Heart left ventricle (tissue), 16 donors: Measurements from ENCODE around the gene LMCD1. TPM values are rescaled to one million over a fixed set of nuclear protein-coding genes. Genes with fewer than 3 reads are reported as not detected.

ENCODE experiments used
- ATAC-seq, 4 donors: fragments of 200-7000 bp; cut with Tn5 transposase; one replicate each; pipeline ENCODE4 v1.9.1; 2020 to 2022; ENCODE audit warnings: moderate library complexity in 4 of 4, mild to moderate bottlenecking in 3 of 4, moderate number of reproducible peaks in 1 of 4
- DNase-seq, 5 donors: peaks; one replicate each; pipeline ENCODE4 v3.0.0-alpha.2; 2020
- H3K27ac ChIP-seq, 12 donors: fragments of 200-600 bp; sonication (generic) in 4 of 12; one replicate each; pipeline versions ENCODE4 v1.5.0 to v1.8.0; 2016 to 2022; ENCODE audit warnings: mild to moderate bottlenecking in 2 of 12
- H3K27me3 ChIP-seq, 9 donors: fragments of 200-600 bp; sonication (generic) in 2 of 9; one replicate each; pipeline versions ENCODE4 v1.5.1 to v1.8.0; 2016 to 2022; ENCODE audit warnings: mild to moderate bottlenecking in 3 of 9
- H3K36me3 ChIP-seq, 9 donors: fragments of 200-600 bp; sonication (generic) in 2 of 9; one replicate each; pipeline versions ENCODE4 v1.5.0 to v1.8.0; 2018 to 2022; ENCODE audit warnings: mild to moderate bottlenecking in 2 of 9
- H3K4me1 ChIP-seq, 12 donors: fragments of 200-600 bp; sonication (generic) in 4 of 12; one replicate each; pipeline versions ENCODE4 v1.5.0 to v1.8.0; 2016 to 2022; ENCODE audit warnings: mild to moderate bottlenecking in 3 of 12
- H3K4me3 ChIP-seq, 12 donors: fragments of 200-600 bp; sonication (generic) in 4 of 12; one replicate each; pipeline versions ENCODE4 v1.5.0 to v1.8.0; 2017 to 2022; ENCODE audit warnings: mild to moderate bottlenecking in 9 of 12, moderate library complexity in 4 of 12
- H3K9me3 ChIP-seq, 12 donors: fragments of 200-600 bp; sonication (generic) in 4 of 12; one replicate each; pipeline versions ENCODE4 v1.5.0 to v1.8.0; 2016 to 2022; ENCODE audit warnings: mild to moderate bottlenecking in 1 of 12
- POLR2A ChIP-seq, 2 donors: fragments of 450-650 bp; IDR thresholded peaks; one replicate each; pipeline ENCODE4 v1.6.1; 2017; ENCODE audit warnings: antibody characterized with exemption in 2 of 2, mild to moderate bottlenecking in 2 of 2, moderate library complexity in 2 of 2
- WGBS, 4 donors: extraction: QIAGEN DNeasy Blood & Tissue Kit in 2 of 4; methylation state at CpG; one replicate each; pipeline versions ENCODE4 v1.1.5 to v1.1.7; 2013 to 2018; 5-methylcytosine and 5-hydroxymethylcytosine counted together
- intact Hi-C, 10 donors: fragments of 100-400 bp; cut with DNase I; formaldehyde crosslinking; loops; one replicate each; pipeline versions ENCODE4 v1.11.1 to v1.14.2; 2022
- polyA plus RNA-seq, 2 donors: library from polyadenylated mRNA; stranded (reverse); fragments of 200-250 nt; gene quantifications; one replicate each; pipeline ENCODE4 v1.2.3, GENCODE V29; 2013
- total RNA-seq, 9 donors: library from RNA; depleted of rRNA in 2 of 9; stranded (reverse); fragments of >200 nt in 2 of 9; fragmentation: NEBNext Ultra II Directional in 3 of 9; extraction: Animal tissue kit (Norgen Biotek cat#: 25700) in 3 of 9; gene quantifications; one replicate each; pipeline versions ENCODE4 v1.1.0 to v1.2.4, GENCODE V29; 2016 to 2023
- TF ChIP-seq, protein P1 (sequence below), 12 donors: fragments of 200-600 bp; sonication (generic) in 4 of 12; IDR thresholded peaks; one replicate each; pipeline versions ENCODE4 v1.5.0 to v1.8.0; 2018 to 2022; ENCODE audit warnings: antibody characterized with exemption in 12 of 12, mild to moderate bottlenecking in 5 of 12
- donor health status: ischemic (EF 13 %, LVEDD 7.1; RV severe dilation, severe dysfunction).
- donor health status: healthy with polysubstance abuse.
- donor health status: DM: no; HTN: yes; CAD: no.
- donor health status: DM: no; HTN: no; CAD: no.
- donor health status: ischemic (EF 25% LVEDD 6.9; RV normal size, moderate dysfunction).
- donor health status: ischemic (EF 25% LVEDD 5.7; RV mildly dilated, moderate dysfunction).
- donor health status: healthy.
- donor health status: DM: yes; HTN: yes; CAD: no.
- donor health status: ischemic (EF 35%, LVEDD 5.7; RV mildly dilated, moderate dysfunction).
- donor health status: nonischemic (EF 11% LVEDD 7.7; RV severe dilation, severe dysfunction).
- donor health status: DM: yes; HTN: yes; CAD: no.
- donor health status: PGD.
- donor health status: ischemic (EF 29% LVEDD 5.4; RV normal size, mild dysfunction).
- donor health status: nonischemic (EF 23%, LVEDD 6.1; RV moderate dilation, normal function).

Gene LMCD1
- total and polyA plus RNA-seq, 11 donors = 34.9 to 661 (median 54.6) TPM

DNA sequence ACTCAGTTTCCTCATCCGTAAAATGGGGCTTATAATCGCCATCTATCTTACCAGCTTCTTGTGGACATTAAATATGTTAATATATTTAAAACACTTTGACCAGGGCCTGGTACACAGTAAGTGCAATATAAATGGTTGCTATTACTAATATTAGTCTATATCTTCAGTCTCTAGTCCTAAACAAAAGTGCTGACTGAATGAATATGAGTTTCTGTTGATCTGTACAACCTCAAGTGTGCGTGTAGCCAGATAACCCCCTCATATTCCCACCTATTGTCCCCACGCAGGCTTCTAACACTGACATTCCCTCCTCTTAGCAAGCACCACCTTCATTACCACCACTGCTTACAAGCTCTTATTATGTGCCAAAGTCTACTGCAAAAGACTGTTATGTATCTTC, 27.6 kb upstream of the LMCD1 start:
- no peak overlapping the region for H3K27ac ChIP-seq
- TF ChIP-seq POLR2A (IDR thresholded peaks at IDR 0.05) = no peak
- TF ChIP-seq, protein P1, sequence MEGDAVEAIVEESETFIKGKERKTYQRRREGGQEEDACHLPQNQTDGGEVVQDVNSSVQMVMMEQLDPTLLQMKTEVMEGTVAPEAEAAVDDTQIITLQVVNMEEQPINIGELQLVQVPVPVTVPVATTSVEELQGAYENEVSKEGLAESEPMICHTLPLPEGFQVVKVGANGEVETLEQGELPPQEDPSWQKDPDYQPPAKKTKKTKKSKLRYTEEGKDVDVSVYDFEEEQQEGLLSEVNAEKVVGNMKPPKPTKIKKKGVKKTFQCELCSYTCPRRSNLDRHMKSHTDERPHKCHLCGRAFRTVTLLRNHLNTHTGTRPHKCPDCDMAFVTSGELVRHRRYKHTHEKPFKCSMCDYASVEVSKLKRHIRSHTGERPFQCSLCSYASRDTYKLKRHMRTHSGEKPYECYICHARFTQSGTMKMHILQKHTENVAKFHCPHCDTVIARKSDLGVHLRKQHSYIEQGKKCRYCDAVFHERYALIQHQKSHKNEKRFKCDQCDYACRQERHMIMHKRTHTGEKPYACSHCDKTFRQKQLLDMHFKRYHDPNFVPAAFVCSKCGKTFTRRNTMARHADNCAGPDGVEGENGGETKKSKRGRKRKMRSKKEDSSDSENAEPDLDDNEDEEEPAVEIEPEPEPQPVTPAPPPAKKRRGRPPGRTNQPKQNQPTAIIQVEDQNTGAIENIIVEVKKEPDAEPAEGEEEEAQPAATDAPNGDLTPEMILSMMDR (IDR thresholded peaks at IDR 0.05) = no peak
- H3K4me1 ChIP-seq = peaks cover 0 to 5% (median 0%) of the 10 kb centered on the region in 12 donors
- ATAC-seq = no peak
- no peaks in the 10 kb centered on the region for H3K27me3 ChIP-seq
- WGBS, 4 donors = 61 to 97% (median 83%) methylated on average over 4 of the region's 4 CpGs
- H3K4me3 ChIP-seq = no peak overlapping the region
- intact Hi-C loops = no loop called here
- no peak for DNase-seq
- no peaks in the 10 kb centered on the region for H3K36me3 ChIP-seq
- no peaks in the 10 kb centered on the region for H3K9me3 ChIP-seq

- WGBS, 4 donors = 94 to 97% (median 96%) methylated on average over 2 of the region's 2 CpGs
- intact Hi-C loops = no loop called here
- Histone ChIP-seq H3K36me3 (no peaks in the 10 kb centered on the region), H3K4me1 (peaks cover 0 to 5% (median 0%) of the 10 kb centered on the region in 12 donors), H3K9me3 (no peaks in the 10 kb centered on the region), H3K27me3 (no peaks in the 10 kb centered on the region), H3K4me3 (no peak overlapping the region), H3K27ac (no peak overlapping the region)
- no peak for ATAC-seq
- TF ChIP-seq, protein P1 (IDR thresholded peaks at IDR 0.05) = no peak
- TF ChIP-seq POLR2A (IDR thresholded peaks at IDR 0.05) = no peak
- no peak for DNase-seq
These were observed 26.6 kb upstream of the LMCD1 start for GRCh38 chr3:8474991-8475390.

DNA sequence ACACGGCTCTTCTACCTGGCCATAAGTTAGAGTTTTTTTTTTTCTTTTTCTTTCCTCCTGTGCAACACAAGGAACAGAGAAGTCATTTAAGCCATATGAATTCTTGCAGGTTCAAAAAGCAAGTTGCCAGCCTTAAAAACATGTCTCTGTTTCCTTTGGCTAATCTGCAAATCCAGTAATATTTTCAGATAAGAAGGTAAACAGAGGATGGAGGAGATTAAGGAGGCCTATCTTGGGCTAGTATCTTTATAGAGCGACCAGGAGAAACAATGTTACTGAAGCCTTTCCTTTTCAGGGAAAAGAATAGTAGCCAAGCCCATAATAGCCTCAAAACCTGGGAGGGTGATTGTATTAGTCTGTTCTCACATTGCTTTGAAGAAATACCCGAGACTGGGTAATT, 20.9 kb upstream of the LMCD1 start:
- H3K9me3 ChIP-seq = peaks cover 0 to 9% (median 0%) of the 10 kb centered on the region in 12 donors
- TF ChIP-seq, protein P1 (IDR thresholded peaks at IDR 0.05) = no peak
- TF ChIP-seq POLR2A (IDR thresholded peaks at IDR 0.05) = no peak
- intact Hi-C loops = loop anchor here in 7 of 10 donors (5.0 to 10.0 kb wide), 6 partner anchors 33 to 142 kb away; no protein-coding TSS in a partner anchor
- no peak overlapping the region for H3K4me3 ChIP-seq
- H3K36me3 ChIP-seq = no peaks in the 10 kb centered on the region
- H3K4me1 ChIP-seq = peaks cover 0 to 37% (median 27%) of the 10 kb centered on the region in 12 donors
- ATAC-seq = no peak
- H3K27me3 ChIP-seq = no peaks in the 10 kb centered on the region
- H3K27ac ChIP-seq = peak overlapping the region in 6 of 12 donors; percentile 4 to 75 (median 11)
- no peak for DNase-seq
- 41 to 77% (median 50%) methylated on average over 3 of the region's 3 CpGs for WGBS, 4 donors

DNA sequence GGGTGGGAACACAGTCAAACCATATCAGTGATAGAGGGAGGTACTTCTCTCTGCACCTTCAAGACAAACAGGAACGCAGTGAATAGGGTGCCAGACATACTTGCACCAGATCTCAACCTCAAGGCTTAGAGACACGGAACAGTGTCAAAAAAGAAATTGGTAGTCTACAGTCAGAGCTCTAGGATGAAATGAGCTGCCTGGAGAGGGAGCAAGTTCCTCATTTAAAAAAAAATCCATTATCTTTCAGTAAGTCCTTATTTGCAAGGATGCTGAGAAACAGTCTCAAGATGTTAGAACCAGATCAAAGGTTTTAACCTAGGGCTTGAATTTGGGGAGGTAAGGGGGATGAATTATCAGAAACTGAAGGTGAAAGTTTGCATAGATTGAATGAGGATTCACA, 20.2 kb upstream of the LMCD1 start:
- H3K4me3 ChIP-seq = no peak overlapping the region
- ATAC-seq (peak in 1 of 4 donors; percentile 35), DNase-seq (no peak)
- WGBS, 4 donors = 50 to 69% (median 56%) methylated on average over 2 of the region's 2 CpGs
- H3K36me3 ChIP-seq = no peaks in the 10 kb centered on the region
- peaks cover 0 to 9% (median 0%) of the 10 kb centered on the region in 12 donors for H3K9me3 ChIP-seq
- H3K27me3 ChIP-seq = no peaks in the 10 kb centered on the region
- H3K4me1 ChIP-seq = peaks cover 0 to 39% (median 27%) of the 10 kb centered on the region in 12 donors
- intact Hi-C loops = loop anchor here in 7 of 10 donors (5.0 to 10.0 kb wide), 6 partner anchors 34 to 141 kb away; no protein-coding TSS in a partner anchor
- H3K27ac ChIP-seq = peak overlapping the region in 7 of 12 donors; percentile 4 to 75 (median 47)
- TF ChIP-seq, protein P1 (IDR thresholded peaks at IDR 0.05) = peak in 8 of 12 donors; percentile 12 to 47 (median 36)
- no peak for TF ChIP-seq POLR2A (IDR thresholded peaks at IDR 0.05)
